GM10248 (cell line): ENCODE measurements around the gene PTCD1.

ENCODE experiments used
- CTCF ChIA-PET: fragments of 300-600 bp; sonication (Branson Sonifier 250); formaldehyde crosslinking; extraction: SDS; loops from one replicate; lab custom pipeline; 2021; ENCODE audit warnings: antibody characterized with exemption; lab: Yijun Ruan, JAX
- POLR2A ChIA-PET: fragments of 350-650 bp; sonication (Branson Sonifier 250); formaldehyde crosslinking; extraction: SDS; loops from one replicate; lab custom pipeline; 2020; ENCODE audit warnings: antibody characterized with exemption; lab: Yijun Ruan, JAX
- DNase-seq: peaks from one replicate; pipeline ENCODE4 v3.0.0; 2012; ENCODE audit errors: extremely low spot score
- TF ChIP-seq, protein P1 (sequence below): IDR thresholded peaks from 2 replicates; pipeline ENCODE4 v1.5.1; 2012; ENCODE audit warnings: mild to moderate bottlenecking, low read depth; ENCODE audit errors: extremely low read depth, missing control alignments, control extremely low read depth

PTCD1 gene

GRCh38 chr7:99459087-99459486, 20.5 kb upstream of the PTCD1 start:
- CTCF ChIA-PET, result interaction anchor here (1.0 to 2.3 kb wide), 2 partner anchors 9 to 21 kb away, joined by 3 to 9 read pairs; partner anchors contain the start of genes CPSF4 and PTCD1
- DNase-seq, result no peak
- TF ChIP-seq, protein P1, sequence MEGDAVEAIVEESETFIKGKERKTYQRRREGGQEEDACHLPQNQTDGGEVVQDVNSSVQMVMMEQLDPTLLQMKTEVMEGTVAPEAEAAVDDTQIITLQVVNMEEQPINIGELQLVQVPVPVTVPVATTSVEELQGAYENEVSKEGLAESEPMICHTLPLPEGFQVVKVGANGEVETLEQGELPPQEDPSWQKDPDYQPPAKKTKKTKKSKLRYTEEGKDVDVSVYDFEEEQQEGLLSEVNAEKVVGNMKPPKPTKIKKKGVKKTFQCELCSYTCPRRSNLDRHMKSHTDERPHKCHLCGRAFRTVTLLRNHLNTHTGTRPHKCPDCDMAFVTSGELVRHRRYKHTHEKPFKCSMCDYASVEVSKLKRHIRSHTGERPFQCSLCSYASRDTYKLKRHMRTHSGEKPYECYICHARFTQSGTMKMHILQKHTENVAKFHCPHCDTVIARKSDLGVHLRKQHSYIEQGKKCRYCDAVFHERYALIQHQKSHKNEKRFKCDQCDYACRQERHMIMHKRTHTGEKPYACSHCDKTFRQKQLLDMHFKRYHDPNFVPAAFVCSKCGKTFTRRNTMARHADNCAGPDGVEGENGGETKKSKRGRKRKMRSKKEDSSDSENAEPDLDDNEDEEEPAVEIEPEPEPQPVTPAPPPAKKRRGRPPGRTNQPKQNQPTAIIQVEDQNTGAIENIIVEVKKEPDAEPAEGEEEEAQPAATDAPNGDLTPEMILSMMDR, result peak; percentile 24
- POLR2A ChIA-PET, result interaction anchor here (1.3 kb wide), 1 partner anchor 46 kb away, joined by 3 read pairs; the partner anchor contains the start of gene ZKSCAN5

DNA sequence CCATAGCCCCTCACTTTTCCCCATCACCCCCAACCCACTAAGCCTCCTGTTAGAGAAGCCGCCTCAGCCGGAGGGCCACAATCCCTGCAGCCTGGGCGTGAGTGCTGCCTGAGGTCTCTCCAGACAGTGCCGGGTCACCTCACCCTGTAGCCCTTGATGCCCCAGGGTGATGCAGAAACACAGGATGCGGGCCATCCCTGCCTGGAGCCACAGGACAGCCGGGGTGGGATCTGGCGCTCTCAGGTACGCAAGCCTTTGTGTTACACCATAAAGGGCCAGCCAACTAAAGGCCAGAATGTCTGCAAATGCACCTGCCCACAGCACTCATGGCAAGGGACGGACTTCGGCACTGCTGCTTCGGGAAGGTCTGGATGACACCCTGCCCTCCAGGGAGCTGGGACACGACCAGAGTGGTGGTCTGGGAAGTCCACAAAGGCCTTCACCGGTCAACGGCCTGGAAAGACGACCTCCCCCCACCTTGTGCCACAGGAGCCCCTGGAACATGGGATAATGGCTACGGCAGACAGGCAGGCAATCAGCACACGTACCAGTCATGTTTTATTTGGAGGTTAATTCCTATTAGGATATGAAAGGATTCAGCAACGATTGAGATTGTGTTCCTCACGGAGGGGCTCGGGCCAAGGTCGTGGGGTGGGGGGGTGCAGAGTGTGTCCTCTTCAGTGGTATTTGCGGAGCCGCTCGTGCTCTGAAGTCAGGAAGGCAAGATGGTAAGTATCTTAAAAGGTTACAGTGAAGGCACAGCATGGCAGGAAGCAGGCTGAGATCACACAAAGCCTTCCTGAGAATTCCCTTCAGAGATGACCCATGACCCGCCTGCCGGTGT, 19.3 kb upstream of the PTCD1 start:
- TF ChIP-seq, protein P1, result no peak
- DNase-seq, result no peak
- ChIA-PET POLR2A (interaction anchor here (1.3 kb wide), 1 partner anchor 47 kb away, joined by 3 read pairs; the partner anchor contains the start of gene ZKSCAN5), CTCF (interaction anchor here (0.9 kb wide), 1 partner anchor 101 kb away, joined by 3 read pairs; no protein-coding TSS in a partner anchor)

GRCh38 chr7:99457050-99457649, 18.6 kb upstream of the PTCD1 start:
- no peak for DNase-seq
- CTCF ChIA-PET, result interaction anchor here (0.9 kb wide), 1 partner anchor 102 kb away, joined by 3 read pairs; no protein-coding TSS in a partner anchor
- POLR2A ChIA-PET, result no interaction called here
- TF ChIP-seq, protein P1, result no peak

DNA sequence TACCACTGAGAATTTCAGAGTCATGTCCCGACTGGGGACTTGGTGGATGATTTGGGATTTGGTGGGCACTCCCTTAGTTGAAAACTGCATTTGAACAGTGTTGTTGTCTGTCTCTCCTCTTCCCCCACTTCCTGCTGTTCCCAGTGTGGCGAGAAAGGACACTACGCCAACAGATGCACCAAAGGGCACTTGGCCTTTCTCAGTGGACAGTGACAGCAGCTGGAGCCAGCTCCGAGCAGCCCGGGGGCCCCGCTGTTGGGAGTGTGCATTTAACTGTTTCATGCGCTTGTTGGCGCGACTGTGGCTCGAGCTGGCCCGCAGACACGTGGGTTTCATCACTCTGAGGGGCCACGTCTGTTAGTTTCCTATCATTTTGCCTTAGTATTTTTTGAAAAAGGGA, 17.7 kb upstream of the PTCD1 start:
- no peak for DNase-seq
- CTCF ChIA-PET, result no interaction called here
- POLR2A ChIA-PET, result no interaction called here
- TF ChIP-seq, protein P1, result no peak

DNA sequence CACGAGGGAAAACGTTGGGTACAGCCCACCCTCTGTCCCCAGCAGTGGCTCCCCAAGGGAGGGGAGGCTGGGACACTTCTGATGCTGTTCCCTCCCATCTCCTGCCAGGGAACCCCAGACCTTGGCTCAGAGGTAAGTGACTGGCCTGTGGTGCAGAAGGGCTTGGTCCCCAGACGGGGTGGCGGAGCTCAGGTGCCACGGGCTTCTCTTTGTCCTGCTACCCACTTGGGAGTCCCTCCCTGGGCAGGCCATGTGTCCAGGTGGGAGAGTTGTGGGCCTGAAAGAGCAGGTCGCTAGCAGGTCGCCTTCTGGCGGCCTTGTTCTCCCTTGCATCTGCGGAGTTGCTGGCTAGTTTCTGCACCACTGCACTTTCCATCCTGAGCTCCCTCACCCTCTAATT, 17.3 kb upstream of the PTCD1 start:
- POLR2A ChIA-PET, result interaction anchor here (0.6 to 0.7 kb wide), 2 partner anchors 16 to 17 kb away, joined by 3 read pairs; partner anchors contain the start of genes CPSF4 and PTCD1
- no peak for DNase-seq
- TF ChIP-seq, protein P1, result no peak
- CTCF ChIA-PET, result interaction anchor here (1.2 kb wide), 1 partner anchor 13 kb away, joined by 3 read pairs; no protein-coding TSS in a partner anchor

DNA sequence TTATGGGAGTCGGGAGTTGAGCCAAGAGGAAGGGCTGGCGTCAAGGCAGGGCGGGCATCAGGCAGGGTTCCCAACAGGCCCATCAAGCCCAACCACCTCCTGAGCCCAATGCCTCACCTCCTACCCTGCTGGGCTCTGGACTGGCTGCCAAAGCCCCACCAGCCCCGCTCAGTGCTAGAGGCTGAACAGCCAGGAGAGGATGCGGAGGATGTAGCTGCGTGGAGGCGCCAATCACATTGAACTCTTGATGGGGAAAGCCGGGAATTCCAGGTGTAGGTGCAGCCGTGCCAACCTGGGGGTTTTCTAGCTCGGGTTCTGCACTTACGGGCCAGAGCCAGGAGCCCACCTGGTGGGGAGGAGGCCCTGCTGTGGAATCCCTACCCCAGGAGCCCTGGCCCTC, 14.5 kb upstream of the PTCD1 start:
- CTCF ChIA-PET, result no interaction called here
- POLR2A ChIA-PET, result no interaction called here
- DNase-seq, result no peak
- TF ChIP-seq, protein P1, result no peak
